ENCODE results near the gene TOPAZ1. TPM values are rescaled to one million over a fixed set of nuclear protein-coding genes. Genes with fewer than 3 reads are reported as not detected.

The TOPAZ1 gene
- total and polyA plus RNA-seq, 2 of the 13 experiments (the other 11 are each of a cell fraction or from before 2014, with no cell fraction given), result not detected

GRCh38 chr3:44338010-44338827, 96.5 kb downstream of the TOPAZ1 start, which contains the start of gene TCAIM (continued):
- TF ChIP-seq ZNF800 (CRISPR knock-in tag; IDR thresholded peaks at IDR 0.05), result peak; percentile 91; the same call in 1 of the 2 replicates
- peak; percentile 29; the same call in 1 of the 2 replicates for TF ChIP-seq RARA (CRISPR knock-in tag; IDR thresholded peaks at IDR 0.05)
- TF ChIP-seq ATF5 (CRISPR knock-in tag; IDR thresholded peaks at IDR 0.05; ENCODE audit: low read depth), result no peak; the same call in 1 of the 2 replicates
- peak; percentile 78; the same call in 1 of the 2 replicates for TF ChIP-seq ZNF446 (CRISPR knock-in tag; IDR thresholded peaks at IDR 0.05)
- TF ChIP-seq ZNF503 (CRISPR knock-in tag; IDR thresholded peaks at IDR 0.05), result peak; percentile 78; the same call in 1 of the 2 replicates
- TF ChIP-seq ZFAT (CRISPR knock-in tag; conservative IDR thresholded peaks at IDR 0.05), result no peak
- TF ChIP-seq PRDM15 (CRISPR knock-in tag; IDR thresholded peaks at IDR 0.05), result peak; percentile 70
- TF ChIP-seq TGIF2 (CRISPR knock-in tag; IDR thresholded peaks at IDR 0.05), result no peak
- 0 out of 2 replicates have a peak, but pooled peaks have one; percentile 84 for TF ChIP-seq SMAD9 (CRISPR knock-in tag; IDR thresholded peaks at IDR 0.05)
- peak; percentile 94; the same call in 1 of the 2 replicates for TF ChIP-seq ZNF879 (CRISPR knock-in tag; IDR thresholded peaks at IDR 0.05)
- no peak for TF ChIP-seq RNF219 (CRISPR knock-in tag; IDR thresholded peaks at IDR 0.05)
- TF ChIP-seq SIN3A (IDR thresholded peaks at IDR 0.05; ENCODE audit: borderline replicate concordance, low read depth, low read length), result 0 out of 2 replicates have a peak, but pooled peaks have one; percentile 13
- peak; percentile 98 for TF ChIP-seq ZGPAT (CRISPR knock-in tag; IDR thresholded peaks at IDR 0.05)
- 0 out of 2 replicates have a peak, but pooled peaks have one; percentile 48 for TF ChIP-seq TP53 (CRISPR knock-in tag; conservative IDR thresholded peaks at IDR 0.05)

Data from HepG2 (cell line).